ENCODE measurements around the gene NKX2-1.

- no peak for TF ChIP-seq CTCF (IDR thresholded peaks at IDR 0.05)
- TF ChIP-seq POLR2AphosphoS5 (IDR thresholded peaks at IDR 0.05), result no peak
- no peak for TF ChIP-seq EP300 (IDR thresholded peaks at IDR 0.05)
These were observed 42.8 kb downstream of the NKX2-1 start for GRCh38 chr14:36477266-36477665.

All from stomach (tissue), 4 donors.